HCT116 (cell line): ENCODE measurements around the gene BAIAP2. TPM values are rescaled to one million over a fixed set of nuclear protein-coding genes. Genes with fewer than 3 reads are reported as not detected.

ENCODE experiments used
- ATAC-seq: fragments of 200-7000 bp; cut with Tn5 transposase; 2 replicates; pipeline ENCODE4 v1.9.1; 2020; ENCODE audit warnings: mild to moderate bottlenecking, moderate library complexity
- BruUV-seq: library from RNA; stranded (reverse); fragments of 400-500 nt; replicated peaks from 2 replicates; lab custom pipeline; 2021; lab: Mats Ljungman, UMichigan
- CTCF ChIA-PET: fragments of 300-600 bp; sonication (Branson Sonifier 250); formaldehyde crosslinking; loops from one replicate; lab custom pipeline; 2021; ENCODE audit warnings: antibody characterized with exemption; lab: Charles Lee
- POLR2A ChIA-PET: fragments of 300-600, 350-600 bp; sonication (Branson Sonifier 250); formaldehyde crosslinking; loops from one replicate; lab custom pipeline; 2021; ENCODE audit warnings: antibody characterized with exemption; lab: Charles Lee
- RAD21 ChIA-PET, 2 experiments: fragments of 300-600 bp; sonication (Branson Sonifier 250); formaldehyde crosslinking; loops; one replicate each; lab custom pipeline; 2023; ENCODE audit warnings: low total read pairs in 2 of 2; ENCODE audit not compliant: uncharacterized antibody in 2 of 2, unreplicated experiment in 2 of 2, low non-redundant PET in 1 of 2; lab: Charles Lee
- DNase-seq: peaks from one replicate; pipeline ENCODE4 v3.0.0-alpha.2; 2010; ENCODE audit warnings: low read depth, low spot score
- H2AFZ ChIP-seq: fragments of 200-600 bp; shearing (Covaris generic), sonication (generic); 2 replicates; pipeline ENCODE4 v1.6.1; 2017; ENCODE audit warnings: low read depth, mixed run types, mixed read lengths, antibody characterized with exemption, low read length; ENCODE audit not compliant: poor library complexity, severe bottlenecking
- H3K27ac ChIP-seq: 2 replicates; pipeline ENCODE4 v1.5.1; 2012; ENCODE audit warnings: low read depth, low read length
- H3K27me3 ChIP-seq: fragments of 200-600 bp; sonication (generic); 2 replicates; pipeline ENCODE4 v1.6.1; 2016; ENCODE audit warnings: mixed run types, low read length, mixed read lengths; ENCODE audit not compliant: insufficient read depth
- H3K36me3 ChIP-seq, 2 experiments: fragments of 200-500 bp in 1 of 2; fragments of 200-600 bp in 1 of 2; sonication (Bioruptor generic) in 1 of 2; sonication (generic) in 1 of 2; 2 replicates each; pipeline versions ENCODE4 v1.5.1 to v1.6.1; 2014 to 2016; ENCODE audit warnings: low read length in 2 of 2, inconsistent platforms in 1 of 2, mixed read lengths in 1 of 2, mixed run types in 1 of 2; ENCODE audit not compliant: insufficient read depth in 2 of 2, control insufficient read depth in 1 of 2
- H3K4me1 ChIP-seq, 2 experiments: fragments of 200-600 bp in 1 of 2; sonication (generic) in 1 of 2; 2 replicates each; pipeline versions ENCODE4 v1.5.1 to v1.6.1; 2012 to 2017; ENCODE audit warnings: low read length in 2 of 2, inconsistent platforms in 1 of 2, mild to moderate bottlenecking in 1 of 2, mixed read lengths in 1 of 2, mixed run types in 1 of 2, moderate library complexity in 1 of 2; ENCODE audit not compliant: insufficient read depth in 2 of 2, control insufficient read depth in 1 of 2
- H3K4me2 ChIP-seq: fragments of 200-600 bp; sonication (generic); 2 replicates; pipeline ENCODE4 v1.6.1; 2017; ENCODE audit warnings: mixed run types, low read length, mixed read lengths
- H3K4me3 ChIP-seq, 2 experiments: fragments of 200-600 bp in 1 of 2; sonication (generic) in 1 of 2; replicated peaks in 1 of 2; 2 replicates each; pipeline ENCODE4 v1.5.1; 2011 to 2016; ENCODE audit warnings: low read length in 2 of 2, control low read depth in 1 of 2, low read depth in 1 of 2, mild to moderate bottlenecking in 1 of 2, mixed read lengths in 1 of 2, mixed run types in 1 of 2
- H3K79me2 ChIP-seq: fragments of 200-600 bp; sonication (generic); 2 replicates; pipeline ENCODE4 v1.6.1; 2017; ENCODE audit warnings: mild to moderate bottlenecking, mixed run types, low read length, moderate library complexity, mixed read lengths; ENCODE audit not compliant: insufficient read depth
- H3K9ac ChIP-seq: fragments of 200-600 bp; sonication (generic); 2 replicates; pipeline ENCODE4 v1.6.1; 2016; ENCODE audit warnings: low read length, mixed read lengths
- H3K9me2 ChIP-seq: fragments of 200-600 bp; sonication (generic), shearing (Covaris generic); 2 replicates; pipeline ENCODE4 v1.6.1; 2017; ENCODE audit warnings: mixed run types, mild to moderate bottlenecking, moderate library complexity; ENCODE audit not compliant: insufficient read depth
- H3K9me3 ChIP-seq, 2 experiments: fragments of 200-500 bp in 1 of 2; fragments of 200-600 bp in 1 of 2; sonication (Bioruptor generic) in 1 of 2; sonication (generic) in 1 of 2; 2 replicates each; pipeline ENCODE4 v1.6.1; 2014 to 2017; ENCODE audit warnings: low read length in 2 of 2, mixed read lengths in 2 of 2, inconsistent platforms in 1 of 2, low read depth in 1 of 2, mild to moderate bottlenecking in 1 of 2, mixed run types in 1 of 2, moderate library complexity in 1 of 2; ENCODE audit not compliant: control insufficient read depth in 1 of 2, insufficient read depth in 1 of 2
- H4K20me1 ChIP-seq: fragments of 200-600 bp; sonication (generic), shearing (Covaris generic); 2 replicates; pipeline ENCODE4 v1.6.1; 2017; ENCODE audit warnings: mixed run types, mild to moderate bottlenecking, moderate library complexity; ENCODE audit not compliant: insufficient read depth
- CEBPB ChIP-seq: IDR thresholded peaks from 2 replicates; pipeline ENCODE4 v1.6.1; 2012; ENCODE audit warnings: low read depth
- EGR1 ChIP-seq: IDR thresholded peaks from 2 replicates; pipeline ENCODE4 v1.6.1; 2012; ENCODE audit warnings: low read depth
- ELF1 ChIP-seq: IDR thresholded peaks from 2 replicates; pipeline ENCODE4 v1.6.1; 2012; ENCODE audit warnings: low read depth, borderline replicate concordance
- SIN3A ChIP-seq: IDR thresholded peaks from 2 replicates; pipeline ENCODE4 v1.6.1; 2012; ENCODE audit warnings: low read depth
- SRF ChIP-seq: IDR thresholded peaks from 2 replicates; pipeline ENCODE4 v1.6.1; 2012; ENCODE audit warnings: low read depth
- ZNF274 ChIP-seq: fragments of 200-500 bp; sonication (Bioruptor generic); IDR thresholded peaks from 2 replicates; pipeline ENCODE4 v1.6.1; 2014; ENCODE audit warnings: mild to moderate bottlenecking, low read depth, low read length, inconsistent platforms
- intact Hi-C: fragments of 100-400 bp; cut with micrococcal nuclease; formaldehyde crosslinking; loops from 2 replicates; pipeline ENCODE4 v1.10.0; 2022
- total RNA-seq: library from RNA; stranded (reverse); gene quantifications from one replicate; pipeline ENCODE4 v1.2.1, GENCODE V29; 2021; ENCODE audit not compliant: unreplicated experiment
- TF ChIP-seq, protein P1 (sequence below): IDR thresholded peaks from 2 replicates; pipeline ENCODE4 v1.6.1; 2012
- TF ChIP-seq, protein P2 (sequence below): IDR thresholded peaks from 2 replicates; pipeline ENCODE4 v1.6.1; 2011; ENCODE audit warnings: mild to moderate bottlenecking, low read length, moderate library complexity; ENCODE audit not compliant: insufficient replicate concordance; ENCODE audit errors: extremely low read depth
- TF ChIP-seq, protein P3 (sequence below): IDR thresholded peaks from 2 replicates; pipeline ENCODE4 v1.6.1; 2012

The BAIAP2 gene
- total RNA-seq, 1 experiment from 2014 or later = 105 TPM

DNA sequence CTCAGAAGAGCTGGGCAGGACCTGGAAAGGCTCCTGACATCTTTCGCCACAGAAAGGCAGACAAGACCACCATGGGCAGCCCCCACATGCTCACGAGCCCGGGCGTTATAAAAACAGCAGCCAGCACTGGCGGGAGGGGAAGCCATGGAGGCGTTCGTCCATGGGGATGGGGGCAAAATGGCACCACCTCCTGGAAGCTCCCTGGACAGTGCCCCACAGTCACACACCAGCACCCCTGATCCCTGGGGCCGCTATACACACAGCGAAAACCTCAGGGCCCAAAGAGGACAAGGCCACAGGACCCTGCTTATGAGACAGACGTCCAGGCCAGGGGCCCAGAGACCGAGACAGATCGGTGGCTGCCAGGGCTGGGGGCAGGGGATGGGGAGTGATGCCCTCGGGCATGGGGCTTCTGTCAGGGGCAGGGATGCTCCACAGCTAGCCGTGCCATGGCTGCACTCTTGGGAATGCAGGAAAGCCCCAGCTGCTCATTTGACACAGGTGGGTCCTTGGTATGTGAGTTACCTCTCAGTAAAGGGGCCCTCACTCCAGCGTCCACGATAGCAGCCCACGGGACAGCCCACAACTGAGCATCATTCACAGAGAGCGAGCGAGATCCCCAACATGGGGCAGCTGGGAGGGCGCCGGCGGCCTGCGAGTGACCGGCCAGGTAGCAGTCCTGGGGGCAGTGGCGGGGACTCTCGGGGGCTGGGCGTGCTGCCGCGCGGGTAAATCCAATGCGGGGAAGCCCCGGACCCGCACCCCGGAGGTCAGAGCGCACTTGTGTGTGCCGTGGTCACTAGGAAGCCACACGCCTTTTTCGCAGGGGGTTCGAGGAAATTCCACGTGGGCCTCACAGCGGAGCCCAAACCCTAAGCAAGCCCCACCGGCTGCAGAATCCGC lies 124.0 kb downstream of the BAIAP2 start:
- ChIA-PET POLR2A (no interaction called here), CTCF (no interaction called here), RAD21 (interaction anchor here in 1 of 2 experiments (0.5 kb wide), 1 partner anchor 80 kb away, joined by 3 read pairs; the partner anchor contains the start of genes NDUFAF8 and TEPSIN)
- BruUV-seq = no TSS peak
- Histone ChIP-seq H3K9ac (no peak overlapping the region), H3K9me2 (no peaks in the 10 kb centered on the region), H3K79me2 (no peaks in the 10 kb centered on the region), H3K27me3 (no peaks in the 10 kb centered on the region), H3K4me1 (peaks cover 0 to 5% of the 10 kb centered on the region in 2 experiments; a peak in 1 of 4 replicates), H3K9me3 (no peaks in the 10 kb centered on the region), H2AFZ (no peak overlapping the region), H3K27ac (no peak overlapping the region; the same call in 1 of the 2 replicates), H3K4me3 (no peak overlapping the region), H4K20me1 (no peaks in the 10 kb centered on the region), H3K36me3 (no peaks in the 10 kb centered on the region), H3K4me2 (no peak overlapping the region)
- intact Hi-C loops = no loop called here
- TF ChIP-seq SIN3A = no peak
- no peak for TF ChIP-seq CEBPB
- TF ChIP-seq EGR1 = no peak
- TF ChIP-seq, protein P1, sequence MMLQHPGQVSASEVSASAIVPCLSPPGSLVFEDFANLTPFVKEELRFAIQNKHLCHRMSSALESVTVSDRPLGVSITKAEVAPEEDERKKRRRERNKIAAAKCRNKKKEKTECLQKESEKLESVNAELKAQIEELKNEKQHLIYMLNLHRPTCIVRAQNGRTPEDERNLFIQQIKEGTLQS = no peak
- TF ChIP-seq, protein P2, sequence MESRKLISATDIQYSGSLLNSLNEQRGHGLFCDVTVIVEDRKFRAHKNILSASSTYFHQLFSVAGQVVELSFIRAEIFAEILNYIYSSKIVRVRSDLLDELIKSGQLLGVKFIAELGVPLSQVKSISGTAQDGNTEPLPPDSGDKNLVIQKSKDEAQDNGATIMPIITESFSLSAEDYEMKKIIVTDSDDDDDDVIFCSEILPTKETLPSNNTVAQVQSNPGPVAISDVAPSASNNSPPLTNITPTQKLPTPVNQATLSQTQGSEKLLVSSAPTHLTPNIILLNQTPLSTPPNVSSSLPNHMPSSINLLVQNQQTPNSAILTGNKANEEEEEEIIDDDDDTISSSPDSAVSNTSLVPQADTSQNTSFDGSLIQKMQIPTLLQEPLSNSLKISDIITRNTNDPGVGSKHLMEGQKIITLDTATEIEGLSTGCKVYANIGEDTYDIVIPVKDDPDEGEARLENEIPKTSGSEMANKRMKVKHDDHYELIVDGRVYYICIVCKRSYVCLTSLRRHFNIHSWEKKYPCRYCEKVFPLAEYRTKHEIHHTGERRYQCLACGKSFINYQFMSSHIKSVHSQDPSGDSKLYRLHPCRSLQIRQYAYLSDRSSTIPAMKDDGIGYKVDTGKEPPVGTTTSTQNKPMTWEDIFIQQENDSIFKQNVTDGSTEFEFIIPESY = no peak
- no peak for TF ChIP-seq SRF
- no peak for TF ChIP-seq ZNF274
- no peak for TF ChIP-seq ELF1
- TF ChIP-seq, protein P3, sequence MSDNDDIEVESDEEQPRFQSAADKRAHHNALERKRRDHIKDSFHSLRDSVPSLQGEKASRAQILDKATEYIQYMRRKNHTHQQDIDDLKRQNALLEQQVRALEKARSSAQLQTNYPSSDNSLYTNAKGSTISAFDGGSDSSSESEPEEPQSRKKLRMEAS = no peak
- ATAC-seq (no peak), DNase-seq (no peak)
